Ovary (tissue), 3 donors: Measurements from ENCODE around the gene BACE2.

Source experiments
- EP300 ChIP-seq: sonication (generic); formaldehyde crosslinking; IDR thresholded peaks from one replicate; pipeline ENCODE4 v1.6.1; 2017; ENCODE audit warnings: antibody characterized with exemption
- POLR2A ChIP-seq: fragments of 450-650 bp; IDR thresholded peaks from one replicate; pipeline ENCODE4 v1.6.1; 2017; ENCODE audit warnings: antibody characterized with exemption, mild to moderate bottlenecking, moderate library complexity
- TF ChIP-seq, protein P1 (sequence below), 3 donors: fragments of 450-650 bp in 2 of 3; fragments of 200-600 bp in 1 of 3; IDR thresholded peaks; one replicate each; pipeline versions ENCODE4 v1.5.1 to v1.8.0; 2016 to 2022; ENCODE audit warnings: antibody characterized with exemption in 3 of 3, mild to moderate bottlenecking in 1 of 3
- donor health status: DM: no; HTN: no; CAD: no.

DNA sequence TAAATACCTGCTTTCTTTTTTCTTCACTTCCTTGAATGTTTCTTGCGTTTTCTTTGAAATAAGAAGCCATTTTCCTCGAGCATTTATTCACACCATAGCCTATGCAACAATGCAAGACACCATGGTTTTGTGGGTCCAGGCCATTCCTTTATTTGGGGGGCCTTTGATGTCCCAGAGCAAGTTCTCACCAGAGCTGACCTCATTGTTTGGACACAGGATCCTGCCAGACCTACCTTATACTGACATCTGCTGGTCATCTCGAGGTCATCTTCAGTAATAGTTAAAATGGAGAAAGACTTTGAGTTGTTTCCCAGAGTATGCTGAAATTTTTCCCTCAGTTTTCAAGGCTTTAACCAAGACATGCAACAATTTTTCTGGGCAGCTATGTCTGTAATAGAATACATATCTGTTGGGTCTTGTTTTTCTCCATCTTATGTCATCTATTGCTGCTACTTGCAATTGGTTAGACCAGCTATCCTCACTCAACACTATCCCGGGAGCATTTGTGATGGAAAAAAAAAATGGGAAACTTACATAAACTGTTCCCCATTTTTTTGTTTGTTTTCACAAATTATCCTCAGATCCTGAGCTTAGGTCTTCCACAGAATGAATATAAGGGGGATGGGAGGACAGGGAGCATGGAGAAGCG lies 34.0 kb upstream of the BACE2 start:
- TF ChIP-seq, protein P1, sequence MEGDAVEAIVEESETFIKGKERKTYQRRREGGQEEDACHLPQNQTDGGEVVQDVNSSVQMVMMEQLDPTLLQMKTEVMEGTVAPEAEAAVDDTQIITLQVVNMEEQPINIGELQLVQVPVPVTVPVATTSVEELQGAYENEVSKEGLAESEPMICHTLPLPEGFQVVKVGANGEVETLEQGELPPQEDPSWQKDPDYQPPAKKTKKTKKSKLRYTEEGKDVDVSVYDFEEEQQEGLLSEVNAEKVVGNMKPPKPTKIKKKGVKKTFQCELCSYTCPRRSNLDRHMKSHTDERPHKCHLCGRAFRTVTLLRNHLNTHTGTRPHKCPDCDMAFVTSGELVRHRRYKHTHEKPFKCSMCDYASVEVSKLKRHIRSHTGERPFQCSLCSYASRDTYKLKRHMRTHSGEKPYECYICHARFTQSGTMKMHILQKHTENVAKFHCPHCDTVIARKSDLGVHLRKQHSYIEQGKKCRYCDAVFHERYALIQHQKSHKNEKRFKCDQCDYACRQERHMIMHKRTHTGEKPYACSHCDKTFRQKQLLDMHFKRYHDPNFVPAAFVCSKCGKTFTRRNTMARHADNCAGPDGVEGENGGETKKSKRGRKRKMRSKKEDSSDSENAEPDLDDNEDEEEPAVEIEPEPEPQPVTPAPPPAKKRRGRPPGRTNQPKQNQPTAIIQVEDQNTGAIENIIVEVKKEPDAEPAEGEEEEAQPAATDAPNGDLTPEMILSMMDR (IDR thresholded peaks at IDR 0.05), result no peak
- TF ChIP-seq POLR2A (no peak), EP300 (no peak)
